GM18951 (cell line): Measurements from ENCODE around the gene CTNND2.

Experiments
- POLR2A ChIP-seq: IDR thresholded peaks from 4 replicates; pipeline ENCODE4 v1.6.1; 2011; ENCODE audit warnings: mild to moderate bottlenecking; ENCODE audit not compliant: insufficient read length, insufficient read depth; ENCODE audit errors: extremely low read depth
- in situ Hi-C: fragments of 300-500 bp; cut with MboI; formaldehyde crosslinking; loops from one replicate; pipeline ENCODE4 v1.12.0; 2022; ENCODE audit warnings: low sequenced_read_pairs, mixed read lengths, inconsistent platforms; ENCODE audit not compliant: unreplicated experiment

The CTNND2 gene

DNA sequence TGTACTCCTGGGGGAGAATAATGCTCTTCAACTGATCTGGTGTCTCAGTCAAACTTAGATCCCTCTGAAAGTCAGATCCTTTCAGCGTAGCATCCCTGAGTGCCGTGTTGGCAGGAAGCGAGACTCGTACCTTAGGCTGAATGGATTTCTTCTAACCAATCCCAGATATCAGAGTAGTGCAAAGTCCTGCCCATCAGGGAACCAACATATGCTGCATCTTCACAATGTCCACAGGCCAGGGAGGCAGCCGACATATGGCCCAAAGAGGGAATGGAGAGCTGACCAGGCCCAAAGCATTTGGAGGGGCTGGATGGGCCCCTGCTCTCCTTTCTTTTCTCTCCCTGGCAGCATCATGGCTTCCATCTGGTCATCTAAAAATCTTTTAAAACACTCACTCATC lies 646.2 kb downstream of the CTNND2 start:
- no peak for TF ChIP-seq POLR2A
- in situ Hi-C loops = no loop called here

DNA sequence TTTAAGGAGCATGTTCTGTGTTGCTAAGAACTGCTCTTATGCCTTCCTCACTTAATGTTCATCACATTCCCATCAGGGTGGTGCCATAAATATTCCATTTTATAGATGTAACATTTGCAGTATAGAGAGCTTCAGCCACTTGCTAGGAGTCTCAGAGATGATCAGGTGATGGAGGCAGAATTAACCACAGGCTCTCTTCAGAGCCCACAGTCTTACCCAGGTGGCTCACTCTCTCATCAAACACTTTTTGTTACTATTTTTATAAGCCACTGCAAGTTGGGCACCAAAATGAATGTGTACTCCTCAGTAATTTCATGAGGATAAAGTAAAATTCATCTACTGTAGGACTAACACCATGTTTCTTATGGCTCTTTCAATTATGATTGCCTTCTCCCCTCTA lies 651.7 kb downstream of the CTNND2 start:
- in situ Hi-C loops = no loop called here
- no peak for TF ChIP-seq POLR2A

DNA sequence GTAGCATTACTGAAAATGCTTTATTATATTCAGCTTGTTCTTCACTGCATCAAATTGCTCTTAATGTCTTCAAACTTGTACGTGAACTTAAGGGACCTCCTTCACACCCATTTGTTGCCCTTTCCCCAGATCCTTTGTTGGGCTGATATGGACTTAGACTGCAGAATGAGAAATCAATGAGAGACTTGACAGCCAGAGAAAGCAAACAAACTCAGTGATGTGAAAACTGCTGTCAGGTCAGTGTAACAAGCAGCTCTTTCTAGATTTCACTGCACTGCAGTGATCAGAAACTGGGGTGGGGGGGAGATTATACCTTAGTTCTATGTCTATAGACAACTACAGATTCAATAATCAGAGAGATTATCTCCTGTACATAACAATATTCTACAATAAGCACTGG lies 652.2 kb downstream of the CTNND2 start:
- in situ Hi-C loops = no loop called here
- TF ChIP-seq POLR2A = no peak

DNA sequence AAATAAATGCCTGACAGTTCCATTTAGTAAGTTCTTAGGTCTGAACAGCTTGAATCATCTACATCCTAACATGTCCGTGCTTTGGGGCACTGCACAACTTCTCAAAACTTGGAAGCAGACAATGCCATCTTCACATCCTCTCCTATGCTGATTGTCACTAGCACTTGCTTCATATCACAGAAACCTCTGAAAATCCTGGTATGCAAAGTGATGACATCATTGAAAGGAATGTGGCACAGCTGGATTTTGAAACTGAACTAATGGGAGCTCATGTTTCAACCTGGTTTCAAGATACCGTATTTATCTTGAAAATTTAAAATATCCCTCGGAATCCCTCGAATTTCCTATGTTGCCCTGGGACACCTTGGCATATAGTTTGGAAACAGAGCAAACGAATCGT lies 653.0 kb downstream of the CTNND2 start:
- in situ Hi-C loops = no loop called here
- TF ChIP-seq POLR2A = no peak

DNA sequence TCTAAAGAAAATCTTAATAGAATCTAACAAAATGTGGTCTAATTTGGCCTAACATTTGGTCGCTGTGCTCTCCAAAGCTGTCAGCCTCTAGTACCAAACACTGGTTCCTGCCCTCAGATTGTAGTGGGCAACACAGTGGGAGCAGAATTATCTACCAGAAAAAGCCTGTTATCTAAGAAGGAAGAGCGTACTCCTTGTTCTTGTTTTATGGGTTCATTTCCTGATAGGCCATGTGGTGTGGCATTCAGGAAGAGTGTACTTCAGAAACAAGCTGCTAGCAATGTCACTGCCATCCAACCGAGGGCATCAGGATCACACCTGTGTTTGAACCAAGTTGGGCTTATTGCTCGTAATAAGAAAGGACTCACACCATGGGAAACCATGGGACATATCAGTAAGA lies 655.3 kb downstream of the CTNND2 start:
- TF ChIP-seq POLR2A = no peak
- in situ Hi-C loops = no loop called here

DNA sequence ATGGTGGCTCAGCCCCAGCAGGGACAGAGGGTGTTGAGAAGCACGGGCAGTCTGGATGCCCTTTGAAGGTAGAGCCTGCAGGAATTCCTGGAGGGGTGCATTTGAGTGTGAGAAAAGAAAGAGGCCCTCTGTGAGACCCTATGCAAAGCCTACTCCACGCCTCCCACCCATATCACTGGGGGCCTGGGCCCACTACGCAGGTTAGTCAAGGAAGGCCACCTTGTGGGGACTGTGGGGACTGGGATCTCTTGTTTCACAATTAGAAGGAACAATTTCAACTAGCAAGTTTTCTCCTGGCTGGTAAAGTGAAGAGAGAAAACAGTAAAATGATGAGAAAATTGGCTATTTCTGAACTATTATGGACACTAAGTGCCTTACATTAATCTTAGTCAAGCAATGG lies 657.0 kb downstream of the CTNND2 start:
- no peak for TF ChIP-seq POLR2A
- in situ Hi-C loops = no loop called here

DNA sequence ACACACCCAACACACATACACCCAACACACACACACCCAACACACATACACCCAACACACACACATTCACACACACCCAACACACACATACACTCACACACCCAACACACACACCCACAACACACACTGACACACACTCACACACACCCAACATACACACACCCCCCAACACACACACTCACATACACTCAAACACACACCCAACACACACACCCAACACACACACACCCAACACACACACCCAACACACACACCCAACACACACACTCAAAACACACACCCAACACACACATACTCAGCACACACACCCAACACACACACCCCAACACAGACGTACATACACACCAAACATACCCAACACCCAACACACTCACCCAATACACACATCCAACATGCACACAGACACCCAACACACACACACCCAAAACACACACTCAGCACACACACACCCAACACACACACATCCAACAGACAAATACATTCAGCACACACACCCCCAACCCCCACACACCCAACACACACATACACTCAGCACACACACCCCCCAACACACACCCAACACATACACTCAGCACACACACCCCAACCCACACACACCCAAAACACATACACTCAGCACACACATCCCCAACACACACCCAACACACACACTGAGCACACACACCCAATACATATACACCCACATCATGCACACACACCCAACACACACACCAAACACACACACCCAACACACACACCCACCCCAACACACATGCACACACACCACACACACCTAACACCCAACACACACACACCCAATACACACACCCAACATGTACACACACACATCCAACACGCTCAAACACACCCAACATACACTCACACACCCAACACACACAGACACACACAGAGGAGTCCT lies 663.7 kb downstream of the CTNND2 start:
- no peak for TF ChIP-seq POLR2A
- in situ Hi-C loops = no loop called here

DNA sequence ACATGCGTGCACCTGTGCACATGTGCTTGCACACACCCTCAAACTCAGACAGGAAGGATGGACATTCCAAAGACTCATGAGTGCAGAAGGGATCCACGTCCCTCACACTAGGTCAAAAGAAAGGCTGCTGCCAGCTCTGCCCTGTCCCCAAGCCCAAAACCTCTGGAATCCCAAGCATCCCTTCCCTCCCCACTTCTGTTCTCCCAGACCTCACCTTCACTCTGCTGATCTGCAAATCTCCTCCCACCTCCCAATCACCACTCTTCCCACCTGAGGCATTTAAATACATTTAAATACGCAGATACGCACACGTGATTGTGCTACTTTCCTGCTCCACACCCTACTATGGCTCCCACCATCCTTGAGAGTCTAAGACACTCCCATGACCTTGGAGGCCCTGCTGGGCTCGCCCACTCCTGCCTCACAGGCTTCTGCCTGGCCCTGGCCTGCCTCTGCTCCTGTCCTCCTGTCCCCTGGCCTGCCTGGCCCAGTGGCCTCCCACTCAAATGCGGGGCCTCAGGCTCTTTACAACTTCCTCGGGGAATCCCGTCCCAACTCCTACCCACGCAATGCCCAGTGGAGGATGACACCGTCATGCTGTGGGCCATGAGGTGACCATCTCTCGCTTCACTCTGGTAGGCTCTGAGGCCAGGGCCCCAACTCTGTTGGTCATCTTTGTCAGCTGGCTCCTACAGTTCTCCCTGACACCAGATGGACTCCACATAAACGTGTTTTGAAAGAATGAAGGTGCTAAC lies 664.8 kb downstream of the CTNND2 start:
- in situ Hi-C loops = no loop called here
- TF ChIP-seq POLR2A = no peak

DNA sequence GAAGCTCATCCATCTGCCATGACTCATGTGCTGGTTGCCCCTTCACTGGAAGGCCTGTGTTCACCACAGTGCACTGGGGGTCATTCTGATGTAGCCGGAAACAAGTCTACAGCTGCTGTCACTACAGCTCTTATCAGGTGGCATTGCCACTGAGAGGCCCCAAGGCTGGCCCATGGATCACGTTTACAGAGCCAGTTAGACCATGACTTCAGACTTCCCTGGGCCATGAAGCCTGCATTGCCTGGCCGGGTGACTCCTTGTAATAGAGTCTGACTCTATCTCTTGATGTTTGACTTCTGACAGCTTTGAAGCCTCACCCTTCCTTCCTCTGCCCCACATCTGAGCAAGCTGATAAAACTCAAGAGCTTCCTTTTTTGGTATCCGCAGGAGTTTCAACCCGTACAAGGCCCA lies 669.7 kb downstream of the CTNND2 start:
- no peak for TF ChIP-seq POLR2A
- in situ Hi-C loops = no loop called here

DNA sequence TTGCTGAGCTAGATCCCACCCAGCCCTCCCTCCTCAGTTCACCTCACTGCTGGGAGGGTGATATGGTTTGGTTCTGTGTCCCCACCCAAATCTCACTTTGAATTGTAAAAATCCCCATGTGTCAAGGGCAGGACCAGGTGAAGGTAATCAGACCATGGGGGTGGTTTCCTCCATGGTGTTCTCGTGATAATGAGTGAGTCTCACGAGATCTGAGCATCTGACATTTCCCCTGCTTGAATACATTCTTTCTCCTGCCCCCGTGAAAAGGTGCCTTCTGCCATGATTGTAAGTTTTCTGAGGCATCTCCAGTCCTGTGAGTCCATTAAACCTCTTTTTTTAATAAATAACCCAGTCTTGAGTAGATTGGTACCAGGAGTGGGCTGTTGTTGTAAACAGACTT lies 673.4 kb downstream of the CTNND2 start:
- in situ Hi-C loops = no loop called here
- no peak for TF ChIP-seq POLR2A

DNA sequence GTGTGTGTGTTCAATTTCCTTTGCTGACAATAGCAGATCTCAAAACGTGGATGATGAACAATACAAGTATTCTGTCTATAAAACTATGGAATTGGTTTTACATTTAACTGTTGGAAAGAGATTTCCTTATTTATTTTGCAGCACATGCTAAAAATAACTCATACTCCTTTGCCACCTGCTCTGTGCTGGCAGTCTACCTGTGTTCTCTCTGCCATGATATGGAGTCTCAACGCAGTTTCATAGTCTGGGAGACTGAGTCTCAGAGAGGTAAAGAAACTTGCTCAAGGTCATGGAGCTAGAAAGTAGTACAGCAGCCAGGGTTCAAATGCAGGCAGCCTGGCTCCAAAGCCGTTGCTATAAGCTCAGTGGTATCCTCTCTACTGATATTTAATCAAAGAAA lies 677.2 kb downstream of the CTNND2 start:
- no peak for TF ChIP-seq POLR2A
- in situ Hi-C loops = no loop called here

DNA sequence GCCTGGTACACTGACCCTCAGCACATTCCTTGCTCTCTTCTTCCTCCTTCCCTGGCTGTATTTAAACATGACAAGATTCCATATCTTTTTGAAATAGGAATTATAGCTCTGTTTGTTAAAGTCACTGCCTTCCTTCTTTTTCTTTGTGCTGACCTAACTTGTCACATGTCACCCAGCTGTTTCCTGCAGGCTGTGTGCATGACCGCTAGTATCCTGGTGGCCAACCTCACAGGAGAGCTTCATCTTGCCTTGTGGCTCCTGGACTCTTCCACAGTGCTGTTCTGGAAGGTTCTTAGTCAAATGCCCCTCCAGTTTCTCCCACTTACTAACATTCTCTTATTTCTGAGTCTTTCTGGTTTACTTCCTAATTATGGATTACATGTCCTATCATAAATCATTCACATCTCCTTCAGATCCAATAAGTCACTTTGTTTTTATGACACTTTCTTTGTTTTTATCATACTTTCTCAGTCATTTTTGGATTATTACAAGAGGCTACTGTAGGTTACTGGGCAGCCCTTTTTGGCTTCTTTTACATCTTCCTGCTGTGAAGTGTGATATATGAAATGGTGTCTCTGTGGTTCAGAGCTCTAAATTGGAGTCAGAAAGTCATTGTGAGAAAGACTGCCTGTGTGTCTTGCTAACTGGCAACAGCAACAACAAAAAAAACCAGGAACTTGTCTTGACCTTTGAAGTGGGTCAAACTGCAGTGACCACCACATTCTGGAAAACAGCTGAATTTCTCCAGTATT lies 679.6 kb downstream of the CTNND2 start:
- in situ Hi-C loops = no loop called here
- TF ChIP-seq POLR2A = no peak

DNA sequence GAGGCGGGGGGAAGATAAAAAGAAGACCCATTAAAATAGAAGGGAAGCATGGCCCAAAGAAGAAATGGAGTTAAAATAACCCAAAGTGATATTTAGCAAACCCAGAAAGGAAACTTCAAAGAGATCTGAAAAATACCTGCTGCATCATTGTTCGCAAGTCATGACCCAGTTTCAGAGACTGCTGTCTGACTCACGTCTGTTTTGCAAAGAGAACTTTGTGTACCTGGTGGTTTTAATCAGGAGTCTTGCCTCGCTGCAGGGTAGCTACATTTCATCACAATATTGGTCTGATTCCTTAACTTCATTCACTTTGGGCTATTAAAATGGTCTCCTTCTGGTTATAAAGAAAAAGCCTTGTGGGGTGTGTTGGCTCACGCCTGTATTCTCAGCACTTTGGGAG lies 682.1 kb downstream of the CTNND2 start:
- in situ Hi-C loops = no loop called here
- no peak for TF ChIP-seq POLR2A
